GM12874 (cell line): Measurements from ENCODE around the gene MFSD2B.

ENCODE experiments used
- CTCF ChIP-seq: IDR thresholded peaks from 2 replicates; pipeline ENCODE4 v1.5.1; 2011; ENCODE audit warnings: low read depth, mild to moderate bottlenecking, control low read depth, low read length, moderate library complexity; ENCODE audit not compliant: insufficient read depth

MFSD2B gene

GRCh38 chr2:24007693-24008092, 2.2 kb upstream of the MFSD2B start:
- TF ChIP-seq CTCF = no peak

- no peak for TF ChIP-seq CTCF
These were observed 1.1 kb upstream of the MFSD2B start for GRCh38 chr2:24008672-24009366.

GRCh38 chr2:24009367-24009679, 562 bp upstream of the MFSD2B start:
- no peak for TF ChIP-seq CTCF

DNA sequence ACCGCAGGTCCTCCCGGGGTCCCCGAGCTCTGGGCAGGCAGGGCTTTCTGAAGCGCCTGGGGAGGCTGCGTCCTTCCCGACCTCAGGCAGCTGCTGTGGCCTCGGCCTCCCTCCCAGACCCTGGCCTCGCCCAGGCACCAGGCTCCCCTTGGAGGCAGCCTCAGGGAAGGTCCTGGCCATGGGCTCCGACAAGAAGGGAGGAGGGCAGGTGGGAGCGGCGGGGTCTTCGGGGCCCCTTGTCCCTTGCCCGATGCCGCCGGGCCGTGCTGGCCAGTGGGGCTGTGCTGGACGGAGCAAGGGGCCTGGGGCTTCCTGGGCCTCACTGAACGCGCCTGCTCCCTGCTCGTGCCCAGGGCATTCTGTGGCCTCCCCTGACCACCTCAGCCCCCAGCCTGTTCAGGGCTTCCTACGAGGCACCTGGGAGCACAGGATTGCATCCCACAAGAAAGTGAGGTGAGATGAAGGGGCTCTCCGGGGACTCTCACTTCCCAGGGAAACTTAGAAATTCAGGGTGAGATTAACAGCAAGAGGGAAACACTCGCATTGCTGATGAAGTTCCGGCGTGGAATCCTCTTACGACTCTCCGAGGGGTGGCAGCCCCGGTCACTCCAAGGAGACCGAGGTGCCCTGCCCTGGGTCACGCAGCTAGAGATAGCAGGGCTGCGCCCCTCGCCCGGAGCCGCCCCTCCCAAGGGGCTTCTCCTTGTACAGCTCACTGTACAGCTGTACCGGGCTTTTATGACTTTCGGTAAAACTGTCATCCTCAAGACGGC, 778 bp downstream of the MFSD2B start:
- TF ChIP-seq CTCF = no peak

- TF ChIP-seq CTCF = no peak
These were observed 1.6 kb downstream of the MFSD2B start for GRCh38 chr2:24011250-24012104.

DNA sequence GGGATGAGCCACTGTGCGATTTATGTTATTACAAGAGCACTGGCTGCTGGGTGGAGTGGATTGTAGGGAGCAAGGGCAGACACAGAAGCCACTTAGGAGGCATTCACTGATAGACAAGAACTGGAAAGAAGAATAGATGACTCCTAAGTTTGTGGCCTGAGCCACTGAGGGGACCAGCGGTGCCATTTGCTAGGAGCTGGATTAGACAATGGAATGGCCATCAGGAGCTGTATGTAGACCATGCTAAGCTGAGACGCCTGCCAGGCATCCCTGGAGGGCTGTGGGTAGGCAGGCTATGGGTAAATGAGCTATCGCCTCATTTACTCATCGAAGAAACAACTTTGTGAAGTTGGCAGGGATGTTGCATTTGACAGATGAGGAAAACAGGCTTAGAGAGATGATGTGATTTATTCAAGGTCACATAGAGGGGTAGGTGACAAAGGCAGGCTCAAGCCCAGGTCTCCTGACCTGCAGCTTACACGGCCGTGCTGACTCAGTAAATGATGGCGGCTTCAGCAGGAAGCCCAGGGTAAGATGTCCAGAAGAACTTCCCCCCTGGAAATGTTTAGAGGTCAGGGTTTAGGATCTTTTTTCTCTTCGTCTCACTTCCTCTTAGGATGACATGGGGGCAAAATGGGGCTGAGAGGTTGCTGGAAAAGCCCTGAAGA, 2.8 kb downstream of the MFSD2B start:
- no peak for TF ChIP-seq CTCF
